DMS 273 (cell line): ENCODE measurements around the gene PIGU.
"Not testable (repeated sequence)": the region's sequence is repeated elsewhere in the genome, so short reads cannot be mapped to it uniquely, and the experiment has no call there.

ENCODE experiments used
- DNase-seq: peaks from one replicate; lab custom pipeline; 2025; ENCODE audit not compliant: unreplicated experiment; lab: John Stamatoyannopoulos, UW

PIGU gene

DNA sequence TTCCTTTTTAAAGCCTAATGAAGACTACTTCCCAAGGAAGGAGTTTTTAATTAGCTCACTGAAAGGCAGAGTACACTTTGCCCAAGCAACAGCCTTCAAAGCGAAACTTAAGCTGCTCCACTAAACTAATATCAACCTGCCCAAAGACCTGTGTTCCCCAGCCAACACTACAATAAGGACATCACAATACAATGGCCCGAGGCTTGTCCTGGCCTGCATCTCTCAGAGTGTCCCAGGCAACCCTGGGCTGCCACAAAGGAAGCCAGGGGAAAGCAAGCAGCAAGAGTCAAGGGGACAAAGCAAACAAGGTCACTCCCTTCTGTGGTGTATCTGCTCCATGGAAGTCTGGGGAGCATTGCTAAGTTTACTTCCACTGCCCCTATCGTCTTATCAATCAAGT is 52.3 kb downstream of the PIGU start:
- DNase-seq, result no peak

DNA sequence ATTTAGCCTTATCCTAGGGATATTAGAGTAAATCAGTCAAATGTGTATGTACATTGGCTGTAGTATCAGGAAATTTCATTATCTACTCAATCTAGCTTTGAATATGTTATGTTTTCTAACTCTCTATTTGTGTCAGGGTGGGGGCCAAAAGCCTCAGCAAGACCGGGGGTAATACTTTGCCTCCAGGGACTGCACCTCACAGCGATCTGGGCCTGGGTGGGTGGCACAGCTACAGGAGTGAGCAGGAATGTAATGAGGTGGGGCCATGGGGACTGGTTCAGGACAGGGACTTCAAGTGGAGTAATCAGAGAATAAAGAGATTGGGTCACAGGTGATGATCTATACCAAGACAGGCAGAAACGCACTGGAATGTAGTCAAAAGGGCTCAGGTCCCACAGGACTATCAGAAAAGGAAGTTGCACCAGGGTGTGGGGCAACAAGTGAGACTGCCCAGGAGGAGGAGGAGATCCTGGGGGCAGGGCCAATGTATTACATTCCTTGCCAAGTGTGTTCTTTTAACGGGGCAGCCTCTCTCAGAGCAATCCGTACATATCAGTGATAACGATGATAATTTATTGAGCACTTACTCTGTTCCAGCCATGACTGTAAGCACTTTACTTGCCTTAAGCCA is 54.0 kb downstream of the PIGU start:
- DNase-seq, result no peak

DNA sequence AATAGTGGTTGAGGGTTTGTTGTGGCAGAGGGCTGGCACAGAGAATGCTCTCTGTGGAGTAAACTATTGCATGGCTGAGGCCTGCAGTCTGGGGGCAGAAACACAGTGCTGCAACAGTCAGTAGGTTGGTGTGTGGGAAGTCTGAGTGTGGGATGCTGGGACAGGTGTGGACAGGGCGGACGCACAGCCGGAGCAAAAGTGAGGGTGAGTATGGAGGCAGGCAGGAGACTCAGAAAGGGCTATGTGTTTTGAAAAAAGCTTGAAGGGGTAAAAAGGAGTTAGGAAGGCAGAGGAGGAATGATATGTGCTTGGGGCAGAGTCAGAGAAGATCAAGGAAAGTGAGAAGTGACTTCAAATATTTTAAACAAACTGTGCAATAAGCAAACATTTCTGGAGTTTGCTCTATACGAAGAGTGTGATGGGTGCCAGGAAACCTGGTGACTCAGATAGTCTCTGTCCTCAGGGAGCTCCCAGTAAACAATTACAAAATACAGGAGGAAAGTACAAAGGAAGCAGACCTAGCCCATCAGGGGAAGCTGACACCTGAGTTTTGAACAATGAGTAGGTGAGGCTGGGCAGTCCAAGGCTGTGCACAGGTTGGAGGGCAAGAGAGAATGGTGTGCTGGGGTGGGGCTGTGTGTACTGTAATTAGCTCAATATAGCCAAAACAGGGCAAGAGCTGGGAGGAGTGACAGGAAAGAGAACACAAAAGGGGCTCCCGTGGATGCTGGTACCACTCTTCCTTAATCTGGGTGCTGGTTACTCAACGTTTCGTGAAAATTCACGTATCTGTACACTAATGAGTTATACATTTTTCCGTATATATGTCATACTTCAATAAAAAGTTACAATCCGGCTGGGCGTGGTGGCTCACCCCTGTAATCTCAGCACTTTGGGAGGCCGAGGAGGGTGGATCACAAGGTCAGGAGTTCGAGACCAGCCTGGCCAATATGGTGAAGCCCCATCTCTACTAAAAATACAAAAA is 55.2 kb downstream of the PIGU start:
- DNase-seq, result no peak

DNA sequence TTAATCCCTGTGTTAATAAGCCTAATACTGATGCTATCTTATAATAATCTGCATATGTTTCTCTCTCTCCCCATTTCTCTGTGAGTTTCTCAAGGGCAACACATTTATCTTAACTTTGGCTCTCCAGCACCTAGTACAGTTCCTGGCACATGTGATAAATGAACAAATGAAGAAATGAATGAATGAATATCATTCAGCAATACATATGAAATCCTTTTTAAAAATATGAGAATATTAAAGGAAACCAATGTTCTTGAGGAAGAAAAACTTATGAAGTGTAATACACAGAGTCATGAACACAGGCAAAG is 55.9 kb downstream of the PIGU start:
- no peak for DNase-seq

DNA sequence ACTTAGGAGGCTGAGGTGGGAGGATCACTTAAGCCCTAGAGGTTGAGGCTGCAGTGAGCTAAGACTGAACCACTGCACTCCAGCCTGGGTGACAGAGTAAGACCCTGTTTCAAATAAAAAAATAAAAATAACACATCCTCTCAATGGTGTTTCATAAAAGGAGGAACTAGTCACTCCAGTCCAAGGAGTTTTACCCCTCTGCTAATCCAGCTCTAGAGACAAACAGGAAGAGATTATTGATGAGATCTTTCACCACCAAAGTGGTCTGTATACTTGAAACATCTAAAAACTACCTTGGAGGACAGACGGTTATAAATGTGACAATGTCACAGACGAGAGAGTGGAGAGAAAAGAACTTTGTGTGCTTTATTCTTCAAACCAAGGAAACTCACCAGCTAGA is 58.2 kb downstream of the PIGU start:
- DNase-seq, result no peak

DNA sequence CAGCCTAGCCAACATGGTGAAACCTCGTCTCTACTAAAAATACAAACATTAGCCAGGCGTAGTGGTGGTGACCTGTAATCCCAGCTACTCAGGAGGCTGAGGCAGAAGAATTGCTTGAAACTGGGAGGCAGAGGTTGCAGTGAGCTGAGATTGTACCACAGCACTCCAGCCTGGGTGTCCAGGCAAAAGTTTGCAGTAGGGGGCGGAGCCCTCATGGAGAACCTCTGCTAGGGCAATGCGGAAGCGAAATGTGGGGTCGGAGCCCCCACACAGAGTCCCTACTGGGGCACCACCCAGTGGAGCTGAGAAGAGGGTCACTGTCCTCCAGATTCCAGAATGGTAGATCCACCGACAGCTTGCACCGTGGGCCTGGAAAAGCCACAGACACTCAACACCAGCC is 60.0 kb downstream of the PIGU start:
- not testable (repeated sequence) for DNase-seq

DNA sequence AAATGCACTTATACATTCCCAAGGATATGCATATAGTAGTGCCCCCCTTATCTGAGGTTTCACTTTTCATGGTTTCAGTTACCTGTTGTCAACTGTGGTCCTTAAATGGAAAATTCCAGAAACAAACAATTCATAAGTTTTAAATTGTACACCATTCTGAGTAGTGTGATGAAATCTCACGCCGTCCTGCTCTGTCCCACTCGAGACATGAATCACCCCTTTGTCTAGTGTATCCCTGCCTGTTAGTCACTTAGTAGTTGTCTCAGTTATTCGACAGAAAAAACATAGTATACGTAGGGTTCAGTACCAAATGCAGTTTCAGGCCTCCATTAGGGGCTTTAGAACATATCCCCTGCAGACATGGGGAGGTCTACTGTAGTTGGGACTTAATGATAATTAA is 61.4 kb downstream of the PIGU start:
- DNase-seq, result no peak

DNA sequence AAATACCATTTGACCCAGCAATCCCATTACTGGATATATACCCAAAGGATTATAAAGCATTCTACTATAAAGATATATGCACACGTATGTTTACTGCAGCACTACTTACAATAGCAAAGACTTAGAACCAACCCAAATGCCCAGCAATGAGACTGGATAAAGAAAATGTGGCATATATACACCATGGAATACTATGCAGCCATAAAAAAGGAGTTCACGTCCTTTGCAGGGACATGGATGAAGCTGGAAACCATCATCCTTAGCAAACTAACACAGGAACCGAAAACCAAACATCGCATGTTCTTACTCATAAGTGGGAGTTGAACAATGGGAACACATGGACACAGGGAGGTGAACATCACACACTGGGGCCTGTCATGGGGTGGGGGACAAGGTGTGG is 64.9 kb downstream of the PIGU start:
- not testable (repeated sequence) for DNase-seq

DNA sequence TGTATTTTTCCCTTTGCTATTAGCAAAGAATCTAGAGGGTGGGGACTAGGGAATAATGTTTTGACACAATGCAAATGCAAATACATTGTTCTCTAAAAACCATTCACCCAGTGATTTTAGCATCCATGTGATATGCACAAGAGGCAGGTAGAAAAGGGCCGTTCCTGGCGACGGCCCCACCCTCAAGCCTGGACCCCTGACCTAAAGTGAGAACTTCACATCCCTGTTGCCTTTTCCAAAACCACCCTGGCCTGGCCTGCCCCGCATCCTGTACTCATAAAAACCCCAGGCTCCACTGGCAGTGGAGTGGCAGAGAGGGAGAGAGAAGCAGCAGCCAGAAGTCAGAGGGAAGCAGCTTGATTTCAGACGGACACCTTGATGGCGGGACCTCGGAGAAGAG is 69.8 kb downstream of the PIGU start:
- DNase-seq, result no peak

DNA sequence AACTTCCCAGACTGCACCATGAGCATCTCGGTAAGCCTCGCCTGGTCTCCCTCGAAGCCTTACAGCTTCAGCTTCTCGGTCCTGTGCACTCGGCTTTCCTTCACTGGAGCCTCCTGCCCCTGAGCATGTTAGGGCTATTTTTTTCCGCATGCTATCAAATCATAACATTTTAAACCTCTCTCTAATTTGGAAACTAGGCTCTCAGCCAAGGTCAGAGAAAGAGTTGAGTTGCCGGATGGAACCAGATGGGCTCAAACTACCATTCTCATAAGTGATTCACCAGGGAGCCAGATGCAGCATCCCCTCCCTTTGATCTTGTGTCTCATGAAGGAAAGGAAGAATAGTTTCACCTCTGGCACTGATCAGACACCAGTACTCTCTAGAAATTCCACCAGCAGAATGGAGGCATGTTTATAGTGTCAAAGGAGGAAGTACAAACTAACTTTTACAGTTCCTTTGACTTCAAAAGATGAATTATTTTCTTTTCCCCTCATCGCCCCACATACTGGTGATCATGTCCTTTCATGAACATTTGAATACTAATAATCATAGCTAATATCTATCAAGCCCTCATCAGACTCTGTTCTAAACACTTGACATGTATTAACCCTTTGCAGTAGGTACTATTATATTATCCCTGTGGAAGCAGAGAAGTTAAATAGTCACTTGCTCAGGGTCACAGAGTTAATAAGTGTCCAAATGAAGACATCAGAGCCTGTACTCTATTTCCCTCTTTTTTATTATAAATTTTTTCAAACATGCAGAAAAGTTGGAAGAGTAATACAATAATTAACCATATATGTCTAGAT is 71.7 kb downstream of the PIGU start:
- peak; percentile 89 for DNase-seq

DNA sequence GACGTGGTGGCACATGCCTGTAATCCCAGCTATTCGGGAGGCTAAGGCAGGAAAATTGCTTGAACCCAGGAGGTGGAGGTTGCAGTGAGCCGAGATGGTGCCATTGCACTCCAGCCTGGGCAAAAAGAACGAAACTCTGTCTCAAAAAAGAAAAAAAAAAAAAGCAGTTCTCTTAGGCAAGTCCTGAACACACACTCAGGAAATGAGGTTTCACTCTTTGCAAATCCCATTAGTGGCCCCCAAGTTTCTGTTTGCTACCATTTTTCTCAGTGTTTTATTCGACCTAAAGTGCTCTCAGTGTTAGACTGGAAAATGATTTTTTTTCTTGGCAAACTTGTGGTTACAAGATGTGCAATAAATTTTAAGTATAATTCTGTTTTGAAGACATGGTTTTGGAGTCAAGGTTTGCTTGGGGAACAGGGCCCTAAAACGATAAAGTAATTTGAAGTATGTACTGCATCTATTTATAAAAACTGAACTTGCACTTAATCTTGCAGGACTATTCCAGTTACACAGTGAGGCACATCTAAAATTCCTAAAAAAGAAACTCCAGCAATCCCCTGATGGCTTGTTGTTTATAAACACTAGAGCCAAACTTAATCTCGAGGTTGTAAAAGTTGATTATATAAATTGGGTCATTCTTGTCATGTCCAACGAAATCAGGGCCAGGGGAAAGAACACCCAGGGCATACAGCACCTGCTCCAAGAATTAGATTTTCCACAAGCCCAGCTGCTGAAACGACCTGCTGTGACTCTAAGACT is 75.8 kb downstream of the PIGU start:
- DNase-seq, result no peak

DNA sequence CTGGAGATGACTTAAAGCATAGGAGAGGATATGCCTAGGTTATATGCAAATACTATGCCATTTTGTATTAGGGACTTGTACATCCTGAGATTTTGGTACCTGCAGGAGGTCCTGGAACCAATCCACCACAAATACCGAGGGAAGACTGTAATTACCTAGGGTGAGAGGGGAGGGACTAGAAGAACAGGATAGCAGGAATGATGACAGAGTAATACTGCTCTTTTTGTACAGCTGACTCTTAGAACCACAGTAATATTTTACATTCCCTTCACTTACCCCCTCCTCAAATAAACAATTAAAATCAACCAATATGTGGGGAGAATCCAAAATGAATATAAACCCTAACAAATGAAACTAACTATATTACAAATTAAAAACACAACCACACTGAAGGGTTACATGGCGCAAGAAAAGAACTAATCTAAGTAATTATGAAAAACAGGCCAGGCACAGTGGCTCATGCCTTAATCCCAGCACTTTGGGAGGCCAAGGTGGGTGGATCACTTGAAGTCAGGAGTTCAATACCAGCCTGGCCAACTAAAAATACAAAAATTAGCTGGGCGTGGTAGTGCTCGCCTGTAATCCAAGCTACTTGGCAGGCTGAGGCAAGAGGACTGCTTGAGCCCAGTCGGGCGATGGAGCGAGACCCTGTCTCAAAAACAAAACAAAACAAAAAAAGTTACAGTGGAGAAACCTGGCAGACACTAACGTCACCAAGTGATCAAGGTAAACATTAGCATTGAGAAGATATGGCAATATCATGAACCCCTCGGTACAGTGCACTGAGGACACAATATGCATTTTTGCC is 81.3 kb downstream of the PIGU start:
- DNase-seq, result no peak

DNA sequence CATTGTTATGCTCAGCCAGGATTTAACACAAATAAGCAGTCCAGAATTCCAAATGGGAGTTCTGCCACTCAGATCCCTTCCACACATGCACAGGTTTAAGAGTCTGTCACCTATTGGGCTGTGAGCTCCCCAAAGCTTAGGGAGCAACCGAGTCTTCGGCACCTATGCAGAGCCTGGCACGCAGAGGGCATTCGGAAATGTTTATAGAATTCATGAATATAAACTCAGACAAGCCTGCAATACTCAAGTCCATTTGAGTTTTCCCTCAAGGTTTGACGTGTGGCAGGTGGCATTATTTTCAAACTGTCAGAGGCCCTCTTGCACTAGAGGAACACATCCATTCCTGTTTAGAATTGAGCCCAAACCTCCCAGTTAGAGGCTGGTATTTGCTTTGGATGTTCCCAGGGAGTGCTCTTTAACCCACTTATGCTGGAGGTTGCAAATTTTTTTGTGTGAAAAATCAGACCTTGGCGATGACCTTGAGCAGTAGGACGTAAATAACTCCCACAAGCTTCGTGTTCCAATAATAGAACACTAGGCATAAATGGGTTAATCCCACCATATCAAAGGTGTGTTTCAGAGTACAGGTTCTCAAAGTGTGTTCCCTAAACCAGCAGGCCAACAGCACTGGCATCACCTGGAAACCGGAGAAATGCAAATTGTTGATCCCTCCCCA is 90.3 kb downstream of the PIGU start:
- no peak for DNase-seq

DNA sequence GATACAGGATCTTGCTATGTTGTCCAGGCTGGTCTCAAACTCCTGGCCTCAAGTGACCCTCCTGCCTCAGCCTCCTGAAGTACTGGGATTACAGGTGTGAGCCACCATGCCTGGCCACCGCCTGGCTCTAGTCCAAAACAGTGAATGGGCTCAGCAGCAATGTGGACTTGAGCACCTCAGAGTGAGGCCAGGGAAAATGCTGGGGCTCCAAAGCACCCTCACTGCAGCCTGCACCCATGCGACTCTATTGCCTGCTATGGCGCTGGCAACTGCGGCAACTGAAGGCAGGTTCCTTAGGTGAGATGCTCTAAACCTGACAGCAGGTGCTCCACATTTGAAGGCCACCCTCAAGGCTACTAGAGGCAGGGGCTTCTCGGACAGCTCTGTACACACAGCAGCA is 91.9 kb downstream of the PIGU start:
- no peak for DNase-seq

DNA sequence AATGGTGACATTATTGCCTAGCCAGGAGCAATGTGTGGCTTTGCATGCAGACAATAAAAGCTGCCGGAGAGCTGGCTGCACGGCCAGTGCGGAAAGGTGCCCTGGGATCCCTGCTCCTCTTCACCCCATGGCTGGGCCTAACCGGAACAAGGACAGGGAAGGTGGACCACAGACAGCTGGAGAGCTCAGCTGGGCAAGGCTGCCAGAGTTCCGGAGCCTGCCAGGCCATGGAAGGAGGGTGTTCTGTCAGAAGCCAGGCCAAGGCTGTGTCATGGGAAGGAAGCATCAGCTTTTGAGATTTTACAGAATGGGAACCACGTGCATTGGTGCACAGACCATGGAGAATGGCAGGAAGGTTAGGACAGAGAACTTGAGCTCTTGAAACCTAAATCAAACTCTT is 93.3 kb downstream of the PIGU start:
- no peak for DNase-seq

DNA sequence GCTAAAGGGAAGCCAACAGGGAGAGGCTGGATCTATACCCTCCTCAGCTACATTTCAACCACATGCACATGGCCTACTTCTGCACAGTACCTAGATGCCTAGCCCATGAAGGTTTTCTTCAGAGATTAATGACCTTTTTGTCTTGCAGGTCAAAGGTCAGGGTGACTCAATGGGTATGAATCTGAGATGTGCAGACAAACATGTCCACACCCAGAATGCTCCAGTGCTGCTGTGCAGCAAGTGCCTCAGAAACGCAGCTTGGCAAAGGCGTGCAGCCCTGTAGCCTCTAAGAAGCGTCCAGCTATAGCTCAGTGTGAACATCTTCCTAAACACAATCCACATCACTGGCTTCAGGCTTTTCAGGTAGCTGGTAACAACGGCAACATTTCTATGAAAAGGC is 94.0 kb downstream of the PIGU start:
- DNase-seq, result no peak

DNA sequence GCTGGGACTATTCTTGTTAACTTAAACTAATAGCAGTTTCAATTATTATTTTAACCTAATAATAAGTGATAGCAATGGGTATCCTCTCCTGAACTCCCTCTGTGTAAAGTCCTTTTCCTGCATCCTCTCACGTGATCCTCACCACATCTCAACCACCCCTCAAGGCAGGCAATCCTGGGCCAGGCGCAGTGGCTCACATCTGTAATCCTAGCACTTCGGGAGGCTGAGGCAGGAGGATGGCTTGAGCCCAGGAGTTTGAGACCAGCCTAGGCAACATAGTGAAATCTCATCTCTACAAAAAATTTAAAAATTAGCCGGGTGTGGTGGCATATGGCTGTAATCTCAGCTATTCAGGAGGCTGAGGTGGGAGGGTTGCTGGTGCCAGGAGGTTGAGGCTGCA is 94.7 kb downstream of the PIGU start:
- no peak for DNase-seq

DNA sequence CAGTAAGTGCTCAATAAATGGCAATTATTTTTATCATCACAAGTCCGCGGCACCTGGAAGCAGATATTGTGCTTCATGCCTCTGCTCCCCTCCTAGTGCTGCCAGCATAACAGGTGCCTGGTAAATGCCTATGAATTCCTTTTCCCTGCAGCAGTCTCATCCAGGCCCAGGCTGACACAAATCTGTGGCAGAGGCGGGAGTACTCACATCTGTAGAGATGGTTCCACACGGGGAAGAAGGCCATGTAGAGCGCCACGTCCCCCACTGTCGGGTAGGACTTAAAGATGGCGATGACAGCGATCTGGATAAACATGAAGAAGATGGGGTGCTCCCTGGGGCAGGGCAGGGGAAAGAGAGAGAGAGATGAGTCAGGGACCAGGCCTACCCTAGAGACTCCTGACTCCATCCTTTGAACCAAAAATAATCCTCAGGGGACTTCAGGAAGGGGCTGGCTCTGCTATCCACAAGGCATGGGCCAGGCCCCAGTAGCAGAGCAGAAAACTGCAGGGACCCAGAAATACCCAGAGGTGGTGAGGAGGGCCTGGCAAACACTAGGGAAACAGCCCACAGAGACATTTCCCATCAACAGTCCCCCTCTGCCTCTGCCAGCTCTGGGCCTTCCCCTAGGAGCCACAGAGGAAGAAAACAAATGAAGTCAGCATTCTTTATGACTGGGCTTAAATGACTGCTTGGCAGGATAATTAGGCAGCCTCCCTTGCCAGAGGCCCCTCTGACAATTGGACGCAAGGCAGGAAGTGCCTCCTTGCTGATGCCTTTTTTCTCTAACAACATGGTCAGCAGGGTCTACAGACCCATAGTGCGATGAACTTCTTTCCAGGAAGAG is 95.3 kb downstream of the PIGU start:
- peak; percentile 33 for DNase-seq
